HCT116 (cell line): ENCODE measurements around the gene SLC16A12. TPM values are rescaled to one million over a fixed set of nuclear protein-coding genes. Genes with fewer than 3 reads are reported as not detected.

ENCODE experiments used
- ATAC-seq: fragments of 200-7000 bp; cut with Tn5 transposase; 2 replicates; pipeline ENCODE4 v1.9.1; 2020; ENCODE audit warnings: mild to moderate bottlenecking, moderate library complexity
- BruUV-seq: library from RNA; stranded (reverse); fragments of 400-500 nt; replicated peaks from 2 replicates; lab custom pipeline; 2021; lab: Mats Ljungman, UMichigan
- CTCF ChIA-PET: fragments of 300-600 bp; sonication (Branson Sonifier 250); formaldehyde crosslinking; loops from one replicate; lab custom pipeline; 2021; ENCODE audit warnings: antibody characterized with exemption; lab: Charles Lee
- POLR2A ChIA-PET: fragments of 300-600, 350-600 bp; sonication (Branson Sonifier 250); formaldehyde crosslinking; loops from one replicate; lab custom pipeline; 2021; ENCODE audit warnings: antibody characterized with exemption; lab: Charles Lee
- RAD21 ChIA-PET, 2 experiments: fragments of 300-600 bp; sonication (Branson Sonifier 250); formaldehyde crosslinking; loops; one replicate each; lab custom pipeline; 2023; ENCODE audit warnings: low total read pairs in 2 of 2; ENCODE audit not compliant: uncharacterized antibody in 2 of 2, unreplicated experiment in 2 of 2, low non-redundant PET in 1 of 2; lab: Charles Lee
- DNase-seq: peaks from one replicate; pipeline ENCODE4 v3.0.0-alpha.2; 2010; ENCODE audit warnings: low read depth, low spot score
- H2AFZ ChIP-seq: fragments of 200-600 bp; shearing (Covaris generic), sonication (generic); 2 replicates; pipeline ENCODE4 v1.6.1; 2017; ENCODE audit warnings: low read depth, mixed run types, mixed read lengths, antibody characterized with exemption, low read length; ENCODE audit not compliant: poor library complexity, severe bottlenecking
- H3K27ac ChIP-seq: 2 replicates; pipeline ENCODE4 v1.5.1; 2012; ENCODE audit warnings: low read depth, low read length
- H3K27me3 ChIP-seq: fragments of 200-600 bp; sonication (generic); 2 replicates; pipeline ENCODE4 v1.6.1; 2016; ENCODE audit warnings: mixed run types, low read length, mixed read lengths; ENCODE audit not compliant: insufficient read depth
- H3K36me3 ChIP-seq, 2 experiments: fragments of 200-500 bp in 1 of 2; fragments of 200-600 bp in 1 of 2; sonication (Bioruptor generic) in 1 of 2; sonication (generic) in 1 of 2; 2 replicates each; pipeline versions ENCODE4 v1.5.1 to v1.6.1; 2014 to 2016; ENCODE audit warnings: low read length in 2 of 2, inconsistent platforms in 1 of 2, mixed read lengths in 1 of 2, mixed run types in 1 of 2; ENCODE audit not compliant: insufficient read depth in 2 of 2, control insufficient read depth in 1 of 2
- H3K4me1 ChIP-seq, 2 experiments: fragments of 200-600 bp in 1 of 2; sonication (generic) in 1 of 2; 2 replicates each; pipeline versions ENCODE4 v1.5.1 to v1.6.1; 2012 to 2017; ENCODE audit warnings: low read length in 2 of 2, inconsistent platforms in 1 of 2, mild to moderate bottlenecking in 1 of 2, mixed read lengths in 1 of 2, mixed run types in 1 of 2, moderate library complexity in 1 of 2; ENCODE audit not compliant: insufficient read depth in 2 of 2, control insufficient read depth in 1 of 2
- H3K4me2 ChIP-seq: fragments of 200-600 bp; sonication (generic); 2 replicates; pipeline ENCODE4 v1.6.1; 2017; ENCODE audit warnings: mixed run types, low read length, mixed read lengths
- H3K4me3 ChIP-seq, 2 experiments: fragments of 200-600 bp in 1 of 2; sonication (generic) in 1 of 2; replicated peaks in 1 of 2; 2 replicates each; pipeline ENCODE4 v1.5.1; 2011 to 2016; ENCODE audit warnings: low read length in 2 of 2, control low read depth in 1 of 2, low read depth in 1 of 2, mild to moderate bottlenecking in 1 of 2, mixed read lengths in 1 of 2, mixed run types in 1 of 2
- H3K79me2 ChIP-seq: fragments of 200-600 bp; sonication (generic); 2 replicates; pipeline ENCODE4 v1.6.1; 2017; ENCODE audit warnings: mild to moderate bottlenecking, mixed run types, low read length, moderate library complexity, mixed read lengths; ENCODE audit not compliant: insufficient read depth
- H3K9ac ChIP-seq: fragments of 200-600 bp; sonication (generic); 2 replicates; pipeline ENCODE4 v1.6.1; 2016; ENCODE audit warnings: low read length, mixed read lengths
- H3K9me2 ChIP-seq: fragments of 200-600 bp; sonication (generic), shearing (Covaris generic); 2 replicates; pipeline ENCODE4 v1.6.1; 2017; ENCODE audit warnings: mixed run types, mild to moderate bottlenecking, moderate library complexity; ENCODE audit not compliant: insufficient read depth
- H3K9me3 ChIP-seq, 2 experiments: fragments of 200-500 bp in 1 of 2; fragments of 200-600 bp in 1 of 2; sonication (Bioruptor generic) in 1 of 2; sonication (generic) in 1 of 2; 2 replicates each; pipeline ENCODE4 v1.6.1; 2014 to 2017; ENCODE audit warnings: low read length in 2 of 2, mixed read lengths in 2 of 2, inconsistent platforms in 1 of 2, low read depth in 1 of 2, mild to moderate bottlenecking in 1 of 2, mixed run types in 1 of 2, moderate library complexity in 1 of 2; ENCODE audit not compliant: control insufficient read depth in 1 of 2, insufficient read depth in 1 of 2
- H4K20me1 ChIP-seq: fragments of 200-600 bp; sonication (generic), shearing (Covaris generic); 2 replicates; pipeline ENCODE4 v1.6.1; 2017; ENCODE audit warnings: mixed run types, mild to moderate bottlenecking, moderate library complexity; ENCODE audit not compliant: insufficient read depth
- CBX3 ChIP-seq: IDR thresholded peaks from 2 replicates; pipeline ENCODE4 v1.6.1; 2012; ENCODE audit warnings: low read depth
- CEBPB ChIP-seq: IDR thresholded peaks from 2 replicates; pipeline ENCODE4 v1.6.1; 2012; ENCODE audit warnings: low read depth
- CTCF ChIP-seq, 3 experiments: fragments of 200-600 bp in 1 of 3; sonication (generic) in 1 of 3; IDR thresholded peaks in 2 of 3; conservative IDR thresholded peaks in 1 of 3; 2 replicates each; pipeline ENCODE4 v1.5.1; 2012 to 2017; ENCODE audit warnings: low read depth in 2 of 3, low read length in 2 of 3, antibody characterized with exemption in 1 of 3, borderline replicate concordance in 1 of 3, control low read depth in 1 of 3, mild to moderate bottlenecking in 1 of 3, mixed read lengths in 1 of 3, mixed run types in 1 of 3, moderate library complexity in 1 of 3; ENCODE audit not compliant: insufficient read depth in 1 of 3
- EGR1 ChIP-seq: IDR thresholded peaks from 2 replicates; pipeline ENCODE4 v1.6.1; 2012; ENCODE audit warnings: low read depth
- ELF1 ChIP-seq: IDR thresholded peaks from 2 replicates; pipeline ENCODE4 v1.6.1; 2012; ENCODE audit warnings: low read depth, borderline replicate concordance
- FOSL1 ChIP-seq: IDR thresholded peaks from 2 replicates; pipeline ENCODE4 v1.6.1; 2012; ENCODE audit warnings: low read depth
- POLR2A ChIP-seq: IDR thresholded peaks from 2 replicates; pipeline ENCODE4 v1.7.0; 2011; ENCODE audit warnings: borderline replicate concordance; ENCODE audit not compliant: insufficient read depth, insufficient read length; ENCODE audit errors: extremely low read depth
- RAD21 ChIP-seq: IDR thresholded peaks from 2 replicates; pipeline ENCODE4 v1.6.1; 2012; ENCODE audit warnings: low read depth, mild to moderate bottlenecking
- SP1 ChIP-seq: IDR thresholded peaks from 2 replicates; pipeline ENCODE4 v1.6.1; 2012; ENCODE audit warnings: low read depth
- SRF ChIP-seq: IDR thresholded peaks from 2 replicates; pipeline ENCODE4 v1.6.1; 2012; ENCODE audit warnings: low read depth
- TCF7L2 ChIP-seq: IDR thresholded peaks from 2 replicates; pipeline ENCODE4 v1.7.0; 2011; ENCODE audit warnings: borderline replicate concordance, inconsistent platforms; ENCODE audit not compliant: insufficient read depth, insufficient read length; ENCODE audit errors: extremely low read depth
- intact Hi-C: fragments of 100-400 bp; cut with micrococcal nuclease; formaldehyde crosslinking; loops from 2 replicates; pipeline ENCODE4 v1.10.0; 2022
- total RNA-seq: library from RNA; stranded (reverse); gene quantifications from one replicate; pipeline ENCODE4 v1.2.1, GENCODE V29; 2021; ENCODE audit not compliant: unreplicated experiment
- TF ChIP-seq, protein P1 (sequence below): IDR thresholded peaks from 2 replicates; pipeline ENCODE4 v1.6.1; 2012; ENCODE audit warnings: low read depth

The SLC16A12 gene
- total RNA-seq, 1 experiment from 2014 or later, result not detected

GRCh38 chr10:89521368-89521767 lies 14.0 kb downstream of the SLC16A12 start:
- DNase-seq (no peak), ATAC-seq (no peak)
- RAD21 ChIA-PET, result no interaction called here
- Histone ChIP-seq H3K9me3 (no peaks in the 10 kb centered on the region), H4K20me1 (no peaks in the 10 kb centered on the region), H3K36me3 (no peaks in the 10 kb centered on the region), H3K4me1 (peaks cover 0 to 7% of the 10 kb centered on the region in 2 experiments; a peak in 2 of 4 replicates), H3K9ac (no peak overlapping the region), H3K27me3 (no peaks in the 10 kb centered on the region), H2AFZ (no peak overlapping the region), H3K9me2 (no peaks in the 10 kb centered on the region), H3K4me2 (no peak overlapping the region), H3K27ac (no peak overlapping the region), H3K4me3 (no peak overlapping the region), H3K79me2 (no peaks in the 10 kb centered on the region)
- POLR2A ChIA-PET, result no interaction called here
- TF ChIP-seq SRF (no peak), CBX3 (no peak), EGR1 (no peak), POLR2A (no peak), SP1 (no peak), TCF7L2 (no peak), CEBPB (no peak), FOSL1 (no peak), RAD21 (no peak), CTCF (IDR thresholded peaks at IDR 0.05 in 2 of 3, conservative IDR thresholded peaks at IDR 0.05 in 1 of 3; ENCODE audit: borderline replicate concordance in 1 of 3, insufficient read depth in 1 of 3, low read depth in 2 of 3, low read length in 2 of 3) (no peak), ELF1 (no peak)
- TF ChIP-seq, protein P1, sequence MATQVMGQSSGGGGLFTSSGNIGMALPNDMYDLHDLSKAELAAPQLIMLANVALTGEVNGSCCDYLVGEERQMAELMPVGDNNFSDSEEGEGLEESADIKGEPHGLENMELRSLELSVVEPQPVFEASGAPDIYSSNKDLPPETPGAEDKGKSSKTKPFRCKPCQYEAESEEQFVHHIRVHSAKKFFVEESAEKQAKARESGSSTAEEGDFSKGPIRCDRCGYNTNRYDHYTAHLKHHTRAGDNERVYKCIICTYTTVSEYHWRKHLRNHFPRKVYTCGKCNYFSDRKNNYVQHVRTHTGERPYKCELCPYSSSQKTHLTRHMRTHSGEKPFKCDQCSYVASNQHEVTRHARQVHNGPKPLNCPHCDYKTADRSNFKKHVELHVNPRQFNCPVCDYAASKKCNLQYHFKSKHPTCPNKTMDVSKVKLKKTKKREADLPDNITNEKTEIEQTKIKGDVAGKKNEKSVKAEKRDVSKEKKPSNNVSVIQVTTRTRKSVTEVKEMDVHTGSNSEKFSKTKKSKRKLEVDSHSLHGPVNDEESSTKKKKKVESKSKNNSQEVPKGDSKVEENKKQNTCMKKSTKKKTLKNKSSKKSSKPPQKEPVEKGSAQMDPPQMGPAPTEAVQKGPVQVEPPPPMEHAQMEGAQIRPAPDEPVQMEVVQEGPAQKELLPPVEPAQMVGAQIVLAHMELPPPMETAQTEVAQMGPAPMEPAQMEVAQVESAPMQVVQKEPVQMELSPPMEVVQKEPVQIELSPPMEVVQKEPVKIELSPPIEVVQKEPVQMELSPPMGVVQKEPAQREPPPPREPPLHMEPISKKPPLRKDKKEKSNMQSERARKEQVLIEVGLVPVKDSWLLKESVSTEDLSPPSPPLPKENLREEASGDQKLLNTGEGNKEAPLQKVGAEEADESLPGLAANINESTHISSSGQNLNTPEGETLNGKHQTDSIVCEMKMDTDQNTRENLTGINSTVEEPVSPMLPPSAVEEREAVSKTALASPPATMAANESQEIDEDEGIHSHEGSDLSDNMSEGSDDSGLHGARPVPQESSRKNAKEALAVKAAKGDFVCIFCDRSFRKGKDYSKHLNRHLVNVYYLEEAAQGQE, result no peak
- CTCF ChIA-PET, result no interaction called here
- intact Hi-C loops, result no loop called here
- no TSS peak for BruUV-seq
